OCI-LY7 (cell line): ENCODE measurements around the gene EMD.

Experiments used
- CTCF ChIP-seq: fragments of 200-600 bp; sonication (generic); conservative IDR thresholded peaks from 2 replicates; pipeline ENCODE4 v1.5.1; 2014; ENCODE audit warnings: mild to moderate bottlenecking, antibody characterized with exemption, low read length, moderate library complexity, mixed read lengths
- EZH2phosphoT487 ChIP-seq: fragments of 200-600 bp; sonication (generic); IDR thresholded peaks from 2 replicates; pipeline ENCODE4 v1.6.1; 2018; ENCODE audit warnings: low read depth, borderline replicate concordance, mild to moderate bottlenecking, mixed run types, antibody characterized with exemption, low read length, moderate library complexity, mixed read lengths

- TF ChIP-seq CTCF (no peak), EZH2phosphoT487 (no peak)
These were observed 40.1 kb downstream of the EMD start for GRCh38 chrX:154419189-154419588.
